ENCODE data around the gene MRPS34.

- TF ChIP-seq CTCF (IDR thresholded peaks at IDR 0.05; ENCODE audit: borderline replicate concordance, extremely low read depth, low read length, poor library complexity, severe bottlenecking) (no peak), EZH2 (IDR thresholded peaks at IDR 0.05; ENCODE audit: borderline replicate concordance, low read depth, low read length, severe bottlenecking) (no peak)
These were observed 21.0 kb downstream of the MRPS34 start for GRCh38 chr16:1751946-1752345.
